ENCODE data around the gene SOWAHA. TPM values are rescaled to one million over a fixed set of nuclear protein-coding genes. Genes with fewer than 3 reads are reported as not detected.

Gene SOWAHA
- total and polyA plus RNA-seq, 2 donors (not counting 1 experiment from before 2014, with no cell fraction given), result not detected

GRCh38 chr5:132785864-132786263, 27.2 kb upstream of the SOWAHA start:
- Histone ChIP-seq H4K20me1 (ENCODE audit: control insufficient read depth, insufficient read depth, low read length, poor library complexity, severe bottlenecking) (no peaks in the 10 kb centered on the region), H3K36me3 (replicated peaks in 1 of 2; ENCODE audit: control extremely low read depth in 1 of 2, control insufficient read depth in 1 of 2, extremely low read depth in 1 of 2, insufficient read depth in 2 of 2, low read length in 1 of 2) (no peaks in the 10 kb centered on the region), H3K4me1 (ENCODE audit: control insufficient read depth in 2 of 2, insufficient read depth in 2 of 2, low read length in 2 of 2) (no peaks in the 10 kb centered on the region), H3K4me2 (replicated peaks; ENCODE audit: low read depth, low read length, poor library complexity, severe bottlenecking) (no peak overlapping the region), H3K9me3 (ENCODE audit: control extremely low read depth in 1 of 3, control insufficient read depth in 2 of 3, insufficient read depth in 1 of 3, low read length in 2 of 3) (no peaks in the 10 kb centered on the region), H2AFZ (ENCODE audit: insufficient read depth, low read depth, low read length, poor library complexity, severe bottlenecking) (no peak overlapping the region), H3K79me2 (ENCODE audit: control insufficient read depth, insufficient read depth, low read length) (no peaks in the 10 kb centered on the region), H3K27ac (ENCODE audit: low read length in 2 of 2) (no peak overlapping the region), H3K9ac (ENCODE audit: low read length) (no peak overlapping the region), H3K27me3 (replicated peaks in 1 of 4; ENCODE audit: control extremely low read depth in 1 of 4, control insufficient read depth in 3 of 4, insufficient read depth in 4 of 4, low read length in 3 of 4) (peaks cover 0 to 25% (median 15%) of the 10 kb centered on the region in 4 experiments), H3K4me3 (ENCODE audit: control extremely low read depth in 1 of 5, extremely low read depth in 1 of 5, insufficient read depth in 1 of 5, low read depth in 2 of 5, low read length in 4 of 5) (no peak overlapping the region)
- ChIA-PET CTCF (interaction anchor here (0.7 kb wide), 1 partner anchor 34 kb away, joined by 3 read pairs; no protein-coding TSS in a partner anchor), POLR2A (no interaction called here)
- H3K27ac Mint-ChIP-seq, result no peak overlapping the region
- intact Hi-C loops (cut with micrococcal nuclease), result no loop called here
- H3K9me3 Mint-ChIP-seq (ENCODE audit: insufficient read depth), result no peaks in the 10 kb centered on the region
- DNase-seq (no peak), ATAC-seq (ENCODE audit: low read depth) (no peak)
- H3K27me3 Mint-ChIP-seq, result peaks cover 32% of the 10 kb centered on the region
- TF ChIP-seq CTCF (IDR thresholded peaks at IDR 0.05), result no peak
- no peak for TF ChIP-seq EZH2 (IDR thresholded peaks at IDR 0.05; ENCODE audit: borderline replicate concordance, insufficient read depth, low read depth, low read length, poor library complexity, severe bottlenecking)
- no peaks in the 10 kb centered on the region for H3K4me1 Mint-ChIP-seq
- 100% methylated on average over 1 of the region's 4 CpGs for WGBS (ENCODE audit: insufficient coverage)
- H3K4me3 Mint-ChIP-seq, result no peak overlapping the region

GRCh38 chr5:132787076-132787475, 26.0 kb upstream of the SOWAHA start:
- Mint-ChIP-seq H3K4me1 (no peaks in the 10 kb centered on the region), H3K27me3 (peaks cover 28% of the 10 kb centered on the region), H3K27ac (no peak overlapping the region), H3K9me3 (ENCODE audit: insufficient read depth) (no peaks in the 10 kb centered on the region), H3K4me3 (no peak overlapping the region)
- no peak overlapping the region for H3K27ac ChIP-seq (ENCODE audit: low read length in 2 of 2)
- H3K36me3 ChIP-seq (replicated peaks in 1 of 2; ENCODE audit: control extremely low read depth in 1 of 2, control insufficient read depth in 1 of 2, extremely low read depth in 1 of 2, insufficient read depth in 2 of 2, low read length in 1 of 2), result no peaks in the 10 kb centered on the region
- H3K4me1 ChIP-seq (ENCODE audit: control insufficient read depth in 2 of 2, insufficient read depth in 2 of 2, low read length in 2 of 2), result no peaks in the 10 kb centered on the region
- TF ChIP-seq CTCF (IDR thresholded peaks at IDR 0.05) (no peak), EZH2 (IDR thresholded peaks at IDR 0.05; ENCODE audit: borderline replicate concordance, insufficient read depth, low read depth, low read length, poor library complexity, severe bottlenecking) (no peak)
- no peak for ATAC-seq (ENCODE audit: low read depth)
- no peak overlapping the region for H3K4me3 ChIP-seq (ENCODE audit: control extremely low read depth in 1 of 5, extremely low read depth in 1 of 5, insufficient read depth in 1 of 5, low read depth in 2 of 5, low read length in 4 of 5)
- no peak overlapping the region for H2AFZ ChIP-seq (ENCODE audit: insufficient read depth, low read depth, low read length, poor library complexity, severe bottlenecking)
- CTCF ChIA-PET, result no interaction called here
- no peak overlapping the region for H3K4me2 ChIP-seq (replicated peaks; ENCODE audit: low read depth, low read length, poor library complexity, severe bottlenecking)
- no peaks in the 10 kb centered on the region for H3K9me3 ChIP-seq (ENCODE audit: control extremely low read depth in 1 of 3, control insufficient read depth in 2 of 3, insufficient read depth in 1 of 3, low read length in 2 of 3)
- DNase-seq, result no peak
- intact Hi-C loops (cut with micrococcal nuclease), result no loop called here
- peaks cover 0 to 22% (median 8%) of the 10 kb centered on the region in 4 experiments for H3K27me3 ChIP-seq (replicated peaks in 1 of 4; ENCODE audit: control extremely low read depth in 1 of 4, control insufficient read depth in 3 of 4, insufficient read depth in 4 of 4, low read length in 3 of 4)
- H4K20me1 ChIP-seq (ENCODE audit: control insufficient read depth, insufficient read depth, low read length, poor library complexity, severe bottlenecking), result no peaks in the 10 kb centered on the region
- no peak overlapping the region for H3K9ac ChIP-seq (ENCODE audit: low read length)
- POLR2A ChIA-PET, result no interaction called here
- H3K79me2 ChIP-seq (ENCODE audit: control insufficient read depth, insufficient read depth, low read length), result no peaks in the 10 kb centered on the region
- WGBS (ENCODE audit: insufficient coverage), result no CpG with 5 or more reads among the region's 1 CpG
